GM23338 (cell line): Measurements from ENCODE around the gene RSPO1.
"Not testable (repeated sequence)": the region's sequence is repeated elsewhere in the genome, so short reads cannot be mapped to it uniquely, and the experiment has no call there.

Experiments used
- EZH2 ChIP-seq: fragments of 200-600 bp; sonication (generic); IDR thresholded peaks from one replicate; pipeline ENCODE4 v1.8.0; 2017; ENCODE audit warnings: antibody characterized with exemption, mild to moderate bottlenecking, low read depth; ENCODE audit not compliant: unreplicated experiment
- EZH2phosphoT487 ChIP-seq: fragments of 200-600 bp; sonication (generic); IDR thresholded peaks from one replicate; pipeline ENCODE4 v1.8.1; 2018; ENCODE audit warnings: antibody characterized with exemption; ENCODE audit not compliant: unreplicated experiment
- NANOG ChIP-seq: IDR thresholded peaks from 2 replicates; pipeline ENCODE4 v1.6.1; 2016; ENCODE audit warnings: antibody characterized with exemption, borderline replicate concordance
- POLR2AphosphoS5 ChIP-seq: IDR thresholded peaks from 2 replicates; pipeline ENCODE4 v1.6.1; 2016; ENCODE audit warnings: antibody characterized with exemption, low read depth
- ZNF114 ChIP-seq: fragments of 250-450 bp; sonication (Bioruptor Pico); IDR thresholded peaks from 2 replicates; pipeline ENCODE4 v1.5.0; 2020; ENCODE audit warnings: mild to moderate bottlenecking, moderate library complexity
- ZNF331 ChIP-seq: fragments of 250-450 bp; sonication (Bioruptor Pico); IDR thresholded peaks from 2 replicates; pipeline ENCODE4 v1.5.0; 2020; ENCODE audit warnings: low read depth, mild to moderate bottlenecking, moderate library complexity
- TF ChIP-seq, protein P1 (sequence below), 2 experiments: fragments of 200-600 bp in 1 of 2; sonication (generic) in 1 of 2; conservative IDR thresholded peaks; 2 replicates each; pipeline versions ENCODE4 v1.5.1 to v1.6.1; 2016 to 2017; ENCODE audit warnings: antibody characterized with exemption in 2 of 2, low read depth in 2 of 2, mild to moderate bottlenecking in 2 of 2, moderate library complexity in 1 of 2
- TF ChIP-seq, protein P2 (sequence below): IDR thresholded peaks from one replicate; pipeline ENCODE4 v1.6.1; 2018; ENCODE audit warnings: antibody characterized with exemption; ENCODE audit not compliant: unreplicated experiment
- TF ChIP-seq, protein P3 (sequence below): fragments of 250-450 bp; sonication (Bioruptor Pico); IDR thresholded peaks from 2 replicates; pipeline ENCODE4 v1.5.0; 2020; ENCODE audit warnings: mild to moderate bottlenecking, moderate library complexity

DNA sequence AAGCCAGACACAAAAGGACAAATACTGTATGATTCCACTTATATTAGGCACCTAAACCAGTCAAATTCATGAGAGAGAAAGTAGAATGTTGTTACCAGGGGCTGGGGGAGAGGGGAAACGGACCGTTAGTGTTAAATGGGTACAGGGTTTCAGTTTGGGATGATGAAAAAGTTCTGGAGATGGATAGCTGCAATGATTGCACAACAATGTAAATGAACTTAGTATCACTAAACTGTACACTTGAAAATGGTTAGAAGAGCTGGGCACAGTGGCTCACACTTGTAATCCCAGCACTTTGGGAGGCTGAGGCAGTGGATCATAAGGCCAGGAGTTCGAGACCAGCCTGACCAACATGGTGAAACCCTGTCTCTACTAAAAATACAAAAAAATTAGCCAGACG lies 50.1 kb downstream of the RSPO1 start:
- not testable (repeated sequence) for TF ChIP-seq EZH2phosphoT487; EZH2; NANOG; POLR2AphosphoS5; ZNF114; ZNF331 (CRISPR knock-in tag)
- TF ChIP-seq, protein P1, sequence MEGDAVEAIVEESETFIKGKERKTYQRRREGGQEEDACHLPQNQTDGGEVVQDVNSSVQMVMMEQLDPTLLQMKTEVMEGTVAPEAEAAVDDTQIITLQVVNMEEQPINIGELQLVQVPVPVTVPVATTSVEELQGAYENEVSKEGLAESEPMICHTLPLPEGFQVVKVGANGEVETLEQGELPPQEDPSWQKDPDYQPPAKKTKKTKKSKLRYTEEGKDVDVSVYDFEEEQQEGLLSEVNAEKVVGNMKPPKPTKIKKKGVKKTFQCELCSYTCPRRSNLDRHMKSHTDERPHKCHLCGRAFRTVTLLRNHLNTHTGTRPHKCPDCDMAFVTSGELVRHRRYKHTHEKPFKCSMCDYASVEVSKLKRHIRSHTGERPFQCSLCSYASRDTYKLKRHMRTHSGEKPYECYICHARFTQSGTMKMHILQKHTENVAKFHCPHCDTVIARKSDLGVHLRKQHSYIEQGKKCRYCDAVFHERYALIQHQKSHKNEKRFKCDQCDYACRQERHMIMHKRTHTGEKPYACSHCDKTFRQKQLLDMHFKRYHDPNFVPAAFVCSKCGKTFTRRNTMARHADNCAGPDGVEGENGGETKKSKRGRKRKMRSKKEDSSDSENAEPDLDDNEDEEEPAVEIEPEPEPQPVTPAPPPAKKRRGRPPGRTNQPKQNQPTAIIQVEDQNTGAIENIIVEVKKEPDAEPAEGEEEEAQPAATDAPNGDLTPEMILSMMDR (conservative IDR thresholded peaks at IDR 0.05; ENCODE audit: low read depth in 2 of 2): not testable (repeated sequence)
- TF ChIP-seq, protein P2, sequence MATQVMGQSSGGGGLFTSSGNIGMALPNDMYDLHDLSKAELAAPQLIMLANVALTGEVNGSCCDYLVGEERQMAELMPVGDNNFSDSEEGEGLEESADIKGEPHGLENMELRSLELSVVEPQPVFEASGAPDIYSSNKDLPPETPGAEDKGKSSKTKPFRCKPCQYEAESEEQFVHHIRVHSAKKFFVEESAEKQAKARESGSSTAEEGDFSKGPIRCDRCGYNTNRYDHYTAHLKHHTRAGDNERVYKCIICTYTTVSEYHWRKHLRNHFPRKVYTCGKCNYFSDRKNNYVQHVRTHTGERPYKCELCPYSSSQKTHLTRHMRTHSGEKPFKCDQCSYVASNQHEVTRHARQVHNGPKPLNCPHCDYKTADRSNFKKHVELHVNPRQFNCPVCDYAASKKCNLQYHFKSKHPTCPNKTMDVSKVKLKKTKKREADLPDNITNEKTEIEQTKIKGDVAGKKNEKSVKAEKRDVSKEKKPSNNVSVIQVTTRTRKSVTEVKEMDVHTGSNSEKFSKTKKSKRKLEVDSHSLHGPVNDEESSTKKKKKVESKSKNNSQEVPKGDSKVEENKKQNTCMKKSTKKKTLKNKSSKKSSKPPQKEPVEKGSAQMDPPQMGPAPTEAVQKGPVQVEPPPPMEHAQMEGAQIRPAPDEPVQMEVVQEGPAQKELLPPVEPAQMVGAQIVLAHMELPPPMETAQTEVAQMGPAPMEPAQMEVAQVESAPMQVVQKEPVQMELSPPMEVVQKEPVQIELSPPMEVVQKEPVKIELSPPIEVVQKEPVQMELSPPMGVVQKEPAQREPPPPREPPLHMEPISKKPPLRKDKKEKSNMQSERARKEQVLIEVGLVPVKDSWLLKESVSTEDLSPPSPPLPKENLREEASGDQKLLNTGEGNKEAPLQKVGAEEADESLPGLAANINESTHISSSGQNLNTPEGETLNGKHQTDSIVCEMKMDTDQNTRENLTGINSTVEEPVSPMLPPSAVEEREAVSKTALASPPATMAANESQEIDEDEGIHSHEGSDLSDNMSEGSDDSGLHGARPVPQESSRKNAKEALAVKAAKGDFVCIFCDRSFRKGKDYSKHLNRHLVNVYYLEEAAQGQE: not testable (repeated sequence)
- TF ChIP-seq, protein P3, sequence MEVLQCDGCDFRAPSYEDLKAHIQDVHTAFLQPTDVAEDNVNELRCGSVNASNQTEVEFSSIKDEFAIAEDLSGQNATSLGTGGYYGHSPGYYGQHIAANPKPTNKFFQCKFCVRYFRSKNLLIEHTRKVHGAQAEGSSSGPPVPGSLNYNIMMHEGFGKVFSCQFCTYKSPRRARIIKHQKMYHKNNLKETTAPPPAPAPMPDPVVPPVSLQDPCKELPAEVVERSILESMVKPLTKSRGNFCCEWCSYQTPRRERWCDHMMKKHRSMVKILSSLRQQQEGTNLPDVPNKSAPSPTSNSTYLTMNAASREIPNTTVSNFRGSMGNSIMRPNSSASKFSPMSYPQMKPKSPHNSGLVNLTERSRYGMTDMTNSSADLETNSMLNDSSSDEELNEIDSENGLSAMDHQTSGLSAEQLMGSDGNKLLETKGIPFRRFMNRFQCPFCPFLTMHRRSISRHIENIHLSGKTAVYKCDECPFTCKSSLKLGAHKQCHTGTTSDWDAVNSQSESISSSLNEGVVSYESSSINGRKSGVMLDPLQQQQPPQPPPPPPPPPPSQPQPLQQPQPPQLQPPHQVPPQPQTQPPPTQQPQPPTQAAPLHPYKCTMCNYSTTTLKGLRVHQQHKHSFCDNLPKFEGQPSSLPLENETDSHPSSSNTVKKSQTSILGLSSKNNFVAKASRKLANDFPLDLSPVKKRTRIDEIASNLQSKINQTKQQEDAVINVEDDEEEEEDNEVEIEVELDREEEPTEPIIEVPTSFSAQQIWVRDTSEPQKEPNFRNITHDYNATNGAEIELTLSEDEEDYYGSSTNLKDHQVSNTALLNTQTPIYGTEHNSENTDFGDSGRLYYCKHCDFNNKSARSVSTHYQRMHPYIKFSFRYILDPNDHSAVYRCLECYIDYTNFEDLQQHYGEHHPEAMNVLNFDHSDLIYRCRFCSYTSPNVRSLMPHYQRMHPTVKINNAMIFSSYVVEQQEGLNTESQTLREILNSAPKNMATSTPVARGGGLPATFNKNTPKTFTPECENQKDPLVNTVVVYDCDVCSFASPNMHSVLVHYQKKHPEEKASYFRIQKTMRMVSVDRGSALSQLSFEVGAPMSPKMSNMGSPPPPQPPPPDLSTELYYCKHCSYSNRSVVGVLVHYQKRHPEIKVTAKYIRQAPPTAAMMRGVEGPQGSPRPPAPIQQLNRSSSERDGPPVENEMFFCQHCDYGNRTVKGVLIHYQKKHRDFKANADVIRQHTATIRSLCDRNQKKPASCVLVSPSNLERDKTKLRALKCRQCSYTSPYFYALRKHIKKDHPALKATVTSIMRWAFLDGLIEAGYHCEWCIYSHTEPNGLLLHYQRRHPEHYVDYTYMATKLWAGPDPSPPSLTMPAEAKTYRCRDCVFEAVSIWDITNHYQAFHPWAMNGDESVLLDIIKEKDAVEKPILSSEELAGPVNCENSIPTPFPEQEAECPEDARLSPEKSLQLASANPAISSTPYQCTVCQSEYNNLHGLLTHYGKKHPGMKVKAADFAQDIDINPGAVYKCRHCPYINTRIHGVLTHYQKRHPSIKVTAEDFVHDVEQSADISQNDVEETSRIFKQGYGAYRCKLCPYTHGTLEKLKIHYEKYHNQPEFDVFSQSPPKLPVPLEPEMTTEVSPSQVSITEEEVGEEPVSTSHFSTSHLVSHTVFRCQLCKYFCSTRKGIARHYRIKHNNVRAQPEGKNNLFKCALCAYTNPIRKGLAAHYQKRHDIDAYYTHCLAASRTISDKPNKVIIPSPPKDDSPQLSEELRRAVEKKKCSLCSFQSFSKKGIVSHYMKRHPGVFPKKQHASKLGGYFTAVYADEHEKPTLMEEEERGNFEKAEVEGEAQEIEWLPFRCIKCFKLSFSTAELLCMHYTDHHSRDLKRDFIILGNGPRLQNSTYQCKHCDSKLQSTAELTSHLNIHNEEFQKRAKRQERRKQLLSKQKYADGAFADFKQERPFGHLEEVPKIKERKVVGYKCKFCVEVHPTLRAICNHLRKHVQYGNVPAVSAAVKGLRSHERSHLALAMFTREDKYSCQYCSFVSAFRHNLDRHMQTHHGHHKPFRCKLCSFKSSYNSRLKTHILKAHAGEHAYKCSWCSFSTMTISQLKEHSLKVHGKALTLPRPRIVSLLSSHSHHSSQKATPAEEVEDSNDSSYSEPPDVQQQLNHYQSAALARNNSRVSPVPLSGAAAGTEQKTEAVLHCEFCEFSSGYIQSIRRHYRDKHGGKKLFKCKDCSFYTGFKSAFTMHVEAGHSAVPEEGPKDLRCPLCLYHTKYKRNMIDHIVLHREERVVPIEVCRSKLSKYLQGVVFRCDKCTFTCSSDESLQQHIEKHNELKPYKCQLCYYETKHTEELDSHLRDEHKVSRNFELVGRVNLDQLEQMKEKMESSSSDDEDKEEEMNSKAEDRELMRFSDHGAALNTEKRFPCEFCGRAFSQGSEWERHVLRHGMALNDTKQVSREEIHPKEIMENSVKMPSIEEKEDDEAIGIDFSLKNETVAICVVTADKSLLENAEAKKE (CRISPR knock-in tag): not testable (repeated sequence)
